ENCODE measurements around the gene CCDC102B.
A peak's percentile ranks its signal among the peaks of the same experiment; 100 is the strongest.
"Not testable (repeated sequence)": the region's sequence is repeated elsewhere in the genome, so short reads cannot be mapped to it uniquely, and the experiment has no call there.

The CCDC102B gene

DNA sequence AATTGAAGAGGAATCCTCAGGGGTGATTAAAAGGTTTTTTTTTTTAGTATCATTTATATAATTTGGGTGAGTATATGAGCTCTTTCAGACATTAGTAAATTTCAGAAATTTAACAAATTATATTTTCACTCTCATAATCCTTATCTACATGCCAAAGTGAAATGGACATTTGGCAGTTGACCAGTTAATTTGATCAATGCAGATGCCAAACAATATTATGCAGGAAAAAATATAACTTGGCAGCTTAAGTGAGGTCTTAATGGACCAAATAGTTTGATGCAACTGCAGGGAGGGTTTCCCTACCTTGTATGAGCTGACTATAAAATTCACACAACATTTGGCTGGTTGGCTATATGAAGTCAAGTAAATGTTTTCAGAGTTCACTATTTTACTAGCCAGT lies 185.2 kb downstream of the CCDC102B start:
- no peak for DNase-seq (ENCODE audit: low spot score)

DNA sequence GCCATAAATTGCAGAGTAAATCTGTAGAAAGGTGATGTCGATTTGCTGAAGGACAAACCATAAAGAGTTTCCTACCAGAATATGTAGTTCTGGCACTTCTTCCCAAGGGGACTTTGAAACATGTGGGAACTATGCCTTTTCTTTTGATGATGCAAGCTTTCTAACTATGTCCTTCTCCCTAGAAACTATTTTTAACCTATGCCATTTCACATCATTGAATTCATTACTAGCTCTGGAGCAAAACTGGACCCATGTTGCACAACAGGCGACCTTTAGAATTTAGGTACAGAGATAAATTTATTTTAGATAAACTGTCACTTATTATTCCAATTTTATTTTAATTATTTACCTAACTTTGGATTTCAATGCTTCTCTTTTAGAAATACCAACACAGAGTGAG lies 186.5 kb downstream of the CCDC102B start:
- no peak for DNase-seq (ENCODE audit: low spot score)

DNA sequence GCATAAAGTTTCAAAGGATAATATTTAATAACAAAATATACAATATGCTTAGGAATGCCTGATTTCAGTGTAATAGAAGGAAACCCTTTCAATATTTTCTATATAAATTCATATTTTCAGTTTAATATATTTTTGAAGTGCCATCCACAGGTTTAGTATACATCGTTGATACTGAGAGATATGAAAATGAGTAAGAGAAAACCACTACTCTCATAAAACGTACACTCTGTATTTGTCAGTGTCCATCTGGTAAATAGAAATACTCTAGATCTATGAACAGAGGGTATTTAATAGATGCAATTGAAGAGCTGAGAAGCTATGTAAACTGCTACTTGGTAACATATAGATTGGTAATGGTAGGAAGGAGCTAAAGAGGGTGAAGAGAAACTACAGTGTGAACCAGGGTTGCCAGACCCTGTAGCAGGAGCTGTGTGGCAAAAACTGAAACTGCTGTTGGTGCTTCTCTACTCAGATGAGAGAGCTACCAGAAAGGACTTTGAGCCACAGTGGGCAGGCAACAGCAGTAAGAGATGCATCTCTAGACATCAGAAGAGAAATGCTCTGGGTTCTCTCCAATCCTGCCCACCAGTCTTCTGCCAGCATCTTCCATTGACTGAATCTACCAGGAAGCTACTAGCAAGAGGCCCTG lies 187.4 kb downstream of the CCDC102B start:
- DNase-seq (ENCODE audit: low spot score), result no peak

DNA sequence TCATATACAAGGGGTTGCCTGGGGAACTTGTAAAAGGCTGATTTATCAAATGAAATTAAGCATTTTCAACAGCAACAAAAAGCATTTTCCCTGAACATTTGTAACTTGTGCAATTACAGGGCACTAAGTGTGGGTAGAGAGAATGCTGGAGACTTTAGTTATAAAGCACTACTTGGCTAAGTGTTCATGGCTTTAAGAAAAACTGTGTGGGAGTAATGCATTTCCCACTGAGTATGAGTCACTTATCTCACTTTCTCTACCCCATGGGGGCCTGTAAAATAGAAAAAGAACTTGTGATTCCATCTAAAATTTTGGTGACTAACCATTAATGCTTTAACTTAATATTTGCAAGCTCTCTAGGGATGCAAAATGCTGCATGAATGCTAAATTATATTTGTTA lies 193.4 kb downstream of the CCDC102B start:
- DNase-seq (ENCODE audit: low spot score), result no peak

DNA sequence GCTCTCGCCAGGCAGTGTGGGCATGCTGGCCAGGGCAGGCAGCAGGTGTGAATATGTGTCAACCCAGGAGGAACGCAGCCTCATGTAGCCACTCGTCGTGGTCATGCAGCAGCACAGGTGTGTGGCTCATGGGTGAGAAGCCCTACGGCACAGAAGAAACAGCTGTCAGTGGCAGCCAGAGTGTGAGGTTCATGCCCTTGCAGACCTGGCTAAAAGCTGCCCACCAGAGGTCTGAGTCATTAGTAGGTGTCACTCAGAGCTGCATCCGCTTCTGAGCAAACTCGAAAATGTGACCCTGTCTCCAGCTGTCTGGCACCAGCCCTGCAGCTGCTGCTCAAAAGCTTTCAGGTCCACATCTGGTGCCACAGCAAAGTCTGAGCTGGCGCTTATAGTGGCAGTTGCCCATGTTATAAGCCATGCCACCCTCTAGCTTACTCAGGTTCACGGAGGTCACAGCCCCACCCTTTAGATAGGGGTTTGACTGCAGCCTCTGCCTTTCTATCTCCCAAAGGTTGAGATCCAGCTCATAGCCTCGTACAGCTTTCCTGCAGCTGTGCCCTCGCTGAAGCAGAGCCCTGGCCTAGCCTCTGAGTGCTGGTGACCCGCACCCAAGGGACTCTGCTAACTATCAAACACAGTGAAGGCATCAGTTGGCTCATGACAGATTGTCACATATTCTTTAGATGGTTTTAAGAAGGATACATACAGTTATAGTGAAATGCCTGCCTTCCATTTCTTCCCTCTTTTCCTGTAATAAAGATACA lies 195.0 kb downstream of the CCDC102B start:
- no peak for DNase-seq (ENCODE audit: low spot score)

DNA sequence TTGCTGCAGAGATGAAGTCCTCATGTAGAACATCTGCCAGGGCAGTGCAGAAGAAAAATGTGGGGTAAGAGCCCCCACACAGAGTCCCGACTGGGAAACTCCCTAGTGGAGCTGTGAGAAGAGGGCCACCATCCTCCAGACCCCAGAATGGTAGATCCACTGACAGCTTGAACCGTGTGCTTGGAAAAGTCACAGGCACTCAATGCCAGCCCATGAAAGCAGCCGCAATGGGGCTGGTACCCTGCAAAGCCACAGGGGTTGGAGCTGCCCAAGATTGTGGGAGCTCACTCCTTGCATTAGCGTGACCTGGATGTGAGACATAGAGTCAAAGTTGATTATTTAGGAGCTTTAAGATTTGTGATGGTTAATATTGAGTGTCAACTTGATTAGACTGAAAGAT lies 197.8 kb downstream of the CCDC102B start:
- no peak for DNase-seq (ENCODE audit: low spot score)

DNA sequence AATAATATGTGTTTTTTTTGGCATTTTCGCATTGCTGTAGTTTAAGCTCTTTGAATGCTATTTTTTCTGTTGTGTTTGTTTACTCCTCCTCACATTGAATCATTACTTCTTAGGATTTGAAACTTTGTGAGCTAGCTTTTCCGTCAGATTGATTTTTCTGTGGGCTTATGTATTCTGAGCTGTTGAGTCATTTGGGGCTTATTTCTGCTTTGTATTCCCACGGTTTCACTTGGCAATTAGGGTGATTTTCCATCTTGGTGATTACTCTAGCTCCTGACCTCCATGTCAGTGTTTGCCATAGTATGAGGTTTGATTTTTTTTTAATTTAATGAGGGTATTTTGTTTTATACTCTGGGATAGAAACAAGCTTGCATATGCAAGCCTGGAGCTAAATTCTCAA lies 200.0 kb downstream of the CCDC102B start:
- DNase-seq (ENCODE audit: low spot score), result no peak

DNA sequence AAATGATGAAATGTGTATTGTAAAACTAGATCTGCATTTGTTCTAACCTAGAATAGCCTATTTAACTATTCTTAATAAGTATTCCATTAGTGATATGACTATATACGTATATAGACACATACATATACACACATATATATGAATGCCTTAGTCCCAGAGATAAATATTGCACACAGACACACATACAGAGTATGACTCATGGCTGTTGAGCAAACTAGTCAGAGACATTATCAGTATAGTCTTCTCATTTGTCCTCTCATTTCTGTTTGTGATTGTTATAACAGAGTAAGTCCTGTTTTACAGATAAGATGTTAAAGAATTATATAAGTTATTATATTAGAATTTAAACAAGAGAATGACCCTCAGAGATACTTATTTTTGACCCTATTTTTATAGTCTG lies 202.5 kb downstream of the CCDC102B start:
- DNase-seq (ENCODE audit: low spot score), result no peak

DNA sequence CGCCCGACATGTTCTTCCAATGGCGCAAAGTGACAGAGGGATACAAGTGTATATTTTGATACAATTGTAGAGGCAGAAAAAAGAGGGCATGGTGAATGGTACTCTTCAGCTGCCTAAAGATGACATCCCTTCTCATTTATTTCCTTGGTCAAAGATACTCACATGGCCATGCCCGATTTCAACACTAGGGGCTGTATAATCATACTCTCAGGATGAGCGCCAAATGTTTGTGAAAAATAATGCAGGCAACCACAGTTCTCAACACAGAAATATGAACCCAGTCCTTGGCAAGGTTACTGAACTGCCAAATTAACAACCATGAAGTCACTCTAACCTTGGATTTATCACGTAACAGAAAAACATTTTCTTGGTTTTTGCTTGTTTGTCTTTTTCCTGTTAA lies 204.4 kb downstream of the CCDC102B start:
- peak; percentile 16 for DNase-seq (ENCODE audit: low spot score)

DNA sequence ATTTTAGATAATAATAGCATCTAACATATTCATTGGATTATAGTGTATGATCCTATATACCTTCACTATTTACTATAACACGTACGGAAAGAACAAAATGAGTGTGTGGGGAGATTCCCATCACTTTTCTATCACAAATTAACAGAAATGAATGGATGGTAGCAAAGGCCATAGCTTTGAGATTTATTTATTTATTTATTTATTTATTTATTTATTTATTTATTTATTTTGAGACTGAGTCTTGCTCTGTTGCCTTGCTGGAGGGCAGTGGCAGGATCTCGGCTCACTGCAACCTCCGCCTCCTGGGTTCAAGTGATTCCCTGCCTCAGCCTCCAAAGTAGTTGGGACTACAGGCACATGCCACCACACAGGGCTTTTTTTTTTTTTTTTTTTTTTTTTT lies 208.3 kb downstream of the CCDC102B start:
- not testable (repeated sequence) for DNase-seq (ENCODE audit: low spot score)

DNA sequence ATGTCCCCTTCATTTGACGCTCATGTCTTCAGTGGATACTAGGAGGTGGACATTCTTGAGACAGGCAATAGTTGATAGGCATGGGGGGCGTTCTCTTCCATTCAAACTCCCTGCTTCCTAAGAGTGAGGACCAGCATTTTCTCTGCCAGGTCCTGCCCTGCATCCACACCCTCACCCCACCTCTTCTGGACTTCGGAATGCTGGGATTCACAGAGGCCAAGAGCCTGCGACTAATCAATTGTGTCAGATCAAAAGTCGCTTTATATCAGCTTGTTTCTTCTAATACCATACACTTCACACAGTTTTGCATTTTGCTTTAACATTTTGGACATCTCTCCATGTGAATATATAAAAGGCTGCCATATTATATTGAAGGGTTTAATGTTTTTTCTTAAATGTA lies 210.7 kb downstream of the CCDC102B start:
- DNase-seq (ENCODE audit: low spot score), result no peak

DNA sequence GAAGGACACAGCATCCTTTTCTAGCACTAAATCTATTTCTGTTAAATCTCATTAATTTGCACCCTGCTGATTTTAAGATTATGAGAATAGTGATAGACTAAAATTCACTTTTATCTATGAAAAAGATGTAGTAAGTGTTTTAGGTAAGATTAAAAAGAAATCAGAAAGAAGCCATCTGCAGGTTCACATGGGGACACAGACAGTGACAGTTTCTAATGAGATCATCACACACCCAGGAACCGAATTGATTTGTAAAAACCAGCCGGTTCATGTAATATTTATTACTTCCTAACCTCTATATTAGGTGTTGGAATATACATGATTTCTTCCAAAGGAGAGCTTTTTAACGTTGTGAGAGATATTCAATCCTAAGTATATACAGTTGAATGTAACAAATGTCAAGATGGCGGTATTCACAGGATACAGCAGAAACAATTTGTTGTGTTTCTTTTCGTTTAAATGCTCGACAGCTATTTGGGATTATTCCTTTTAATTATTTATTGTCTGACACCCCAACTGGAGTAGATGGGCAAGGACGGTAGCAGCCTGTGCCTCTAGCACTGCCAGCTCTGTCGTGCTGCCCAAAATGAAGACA lies 223.4 kb downstream of the CCDC102B start:
- no peak for DNase-seq (ENCODE audit: low spot score)

DNA sequence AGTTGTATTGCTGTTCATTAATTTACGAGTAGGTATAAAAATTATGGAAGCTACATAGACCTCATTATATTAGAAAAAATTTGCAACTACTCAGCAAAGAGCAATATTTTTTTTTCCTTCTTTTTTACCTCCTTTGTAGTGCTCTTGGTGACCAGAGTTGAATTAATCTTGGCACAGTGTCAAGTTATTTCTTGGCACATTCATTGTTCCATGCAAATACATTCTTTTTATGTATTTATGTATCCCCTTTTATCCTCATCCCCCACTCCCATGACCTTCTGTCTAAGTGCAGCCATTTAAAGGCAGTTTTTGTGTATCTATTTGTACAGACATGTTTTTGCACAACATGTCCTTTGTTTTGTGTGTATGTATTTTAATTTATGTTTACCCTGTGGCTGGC lies 224.5 kb downstream of the CCDC102B start:
- no peak for DNase-seq (ENCODE audit: low spot score)

DNA sequence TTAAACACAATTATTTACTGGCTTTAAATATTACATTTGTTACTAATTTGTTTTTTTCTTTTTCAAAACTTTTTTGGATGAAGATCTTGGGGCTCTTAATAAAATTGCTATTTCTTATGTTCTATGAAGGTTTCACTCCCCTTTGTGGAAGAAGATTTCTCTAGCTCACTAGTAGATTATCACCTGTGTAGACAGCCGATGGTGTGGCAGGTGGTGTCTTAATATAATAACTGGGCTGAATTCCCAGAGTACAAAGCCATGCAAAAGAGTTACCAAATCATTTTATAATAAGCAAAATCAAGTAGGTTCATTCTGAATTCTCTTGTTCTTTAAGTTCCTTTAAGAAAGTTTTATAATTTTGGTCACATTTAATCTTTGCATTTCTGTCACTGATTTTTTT lies 233.7 kb downstream of the CCDC102B start:
- DNase-seq (ENCODE audit: low spot score), result no peak

DNA sequence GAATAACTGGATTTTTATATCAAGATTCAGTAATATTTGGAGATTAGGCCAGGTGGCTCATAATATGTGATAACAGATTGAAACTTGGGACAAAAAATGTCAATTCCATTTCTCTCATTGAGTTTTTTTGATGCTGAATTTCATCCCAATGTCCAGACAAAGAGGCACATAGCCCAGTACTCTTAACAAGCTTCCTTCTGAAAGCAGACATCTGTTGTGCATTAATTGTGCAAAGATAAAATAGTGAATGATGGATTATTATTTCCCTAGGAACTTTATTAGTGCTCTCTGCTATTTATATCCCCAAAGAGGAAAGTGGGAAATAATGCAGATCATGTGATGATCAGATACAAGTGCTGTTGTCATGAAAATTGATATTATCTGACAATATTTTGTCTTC lies 234.1 kb downstream of the CCDC102B start:
- DNase-seq (ENCODE audit: low spot score), result no peak

DNA sequence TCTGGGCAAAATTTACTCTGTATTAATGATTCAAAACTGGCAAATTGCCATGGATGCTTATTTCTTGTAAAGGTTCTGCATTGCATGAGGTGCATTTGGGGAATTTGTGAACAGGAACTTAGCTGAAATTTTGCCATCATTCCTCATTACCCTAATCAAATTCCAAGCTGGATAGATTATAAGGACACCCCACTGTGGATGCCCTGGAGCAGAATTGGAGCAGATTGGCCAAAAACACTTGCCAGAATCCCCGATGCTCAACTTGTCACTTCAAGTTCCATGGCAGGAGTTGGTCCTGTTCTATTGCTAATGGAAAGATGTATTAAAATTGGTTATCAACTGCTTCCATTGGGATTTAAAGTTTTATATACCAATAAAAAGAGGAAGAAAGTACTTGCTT lies 237.9 kb downstream of the CCDC102B start:
- DNase-seq (ENCODE audit: low spot score), result no peak

DNA sequence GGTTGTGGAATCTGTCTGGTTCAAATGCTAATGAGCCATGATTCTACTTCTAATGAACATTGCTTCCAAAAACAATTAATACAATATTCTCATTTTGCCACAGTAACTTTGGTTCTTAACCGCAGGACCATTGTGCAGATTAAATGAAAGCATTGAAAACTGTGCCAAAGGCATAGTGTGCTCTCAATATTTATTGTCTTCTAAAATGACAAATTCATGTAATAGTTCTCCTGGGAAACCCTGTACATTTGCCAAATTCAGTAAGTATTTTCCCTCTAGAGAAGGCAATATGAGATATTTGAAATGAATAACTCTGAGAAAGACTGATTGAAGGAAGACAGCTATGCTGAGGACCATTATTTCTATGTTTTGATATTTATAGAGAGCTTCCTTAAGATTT lies 246.3 kb downstream of the CCDC102B start:
- no peak for DNase-seq (ENCODE audit: low spot score)

DNA sequence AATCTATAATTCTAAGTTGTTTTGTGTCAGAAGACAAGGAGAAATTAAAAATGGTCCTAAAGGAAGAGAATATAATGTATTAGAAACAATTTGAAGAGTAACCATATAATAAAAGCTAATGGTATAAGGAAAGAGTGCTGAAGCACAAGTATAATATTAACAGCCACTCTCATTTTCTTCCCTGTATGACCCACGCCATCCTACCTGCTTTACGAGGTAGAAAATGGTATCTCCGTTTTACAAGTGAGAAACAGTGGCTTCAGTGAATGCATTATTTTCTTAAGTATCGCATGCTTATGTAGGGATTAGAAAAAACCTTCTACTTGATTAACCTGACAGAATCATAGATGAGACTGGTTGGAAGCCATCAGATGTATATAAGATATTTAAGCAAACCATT lies 266.2 kb downstream of the CCDC102B start:
- no peak for DNase-seq (ENCODE audit: low spot score)

DNA sequence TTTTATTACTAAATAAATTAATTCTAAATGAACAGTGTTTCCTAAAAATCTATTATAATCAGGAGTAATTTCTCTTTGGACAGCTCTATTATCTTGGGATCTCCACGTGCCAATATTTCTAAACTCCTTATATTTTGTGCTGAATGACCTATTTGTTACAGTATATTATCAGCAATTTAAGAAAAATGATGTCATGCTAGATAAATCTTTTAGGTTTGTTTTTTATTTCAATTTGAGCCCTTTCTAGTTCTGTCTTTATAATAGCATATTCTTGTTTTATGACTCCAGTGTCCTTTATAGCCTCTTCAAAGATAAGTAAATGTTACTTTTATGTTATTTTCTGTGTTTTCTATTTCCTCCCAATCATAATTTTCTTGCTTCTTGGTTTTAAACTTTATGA lies 269.2 kb downstream of the CCDC102B start:
- DNase-seq (ENCODE audit: low spot score), result no peak

DNA sequence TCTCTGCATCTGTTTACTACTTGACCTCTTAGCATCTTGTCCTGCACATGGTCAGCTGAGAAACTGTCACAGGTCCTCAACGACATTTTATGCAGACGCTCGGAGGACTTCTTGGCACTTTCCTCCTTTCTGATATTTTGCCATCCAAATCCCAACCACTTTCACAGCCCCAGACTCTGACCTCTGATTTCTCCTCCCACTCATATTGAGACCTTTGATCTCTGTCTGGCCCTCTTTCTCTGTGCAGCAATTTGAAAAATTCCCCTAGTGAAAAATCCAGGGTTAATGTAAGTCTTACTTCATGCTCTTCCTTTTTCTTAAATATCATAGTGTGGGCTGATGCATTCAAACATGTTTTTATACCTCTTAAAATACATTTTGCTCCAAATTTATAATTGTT lies 273.8 kb downstream of the CCDC102B start:
- DNase-seq (ENCODE audit: low spot score), result no peak

DNA sequence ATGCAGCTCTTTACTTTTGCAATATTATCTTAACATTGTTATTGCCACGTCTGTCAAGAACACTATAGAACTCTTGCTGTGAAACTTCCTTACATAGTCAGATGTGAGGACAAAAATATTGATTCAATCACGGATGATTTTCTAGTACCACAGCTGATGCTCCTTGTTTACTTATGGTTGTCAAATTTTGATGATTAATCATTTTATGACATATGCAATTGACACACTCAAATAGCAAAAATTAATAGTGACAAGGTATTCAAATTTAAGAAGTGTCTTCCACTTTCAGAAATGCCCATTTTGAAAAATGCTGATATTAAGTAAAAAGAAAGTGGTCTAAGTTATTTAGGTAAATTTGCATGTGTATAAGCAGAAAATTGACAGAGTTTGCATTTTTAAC lies 284.0 kb downstream of the CCDC102B start:
- no peak for DNase-seq (ENCODE audit: low spot score)

DNA sequence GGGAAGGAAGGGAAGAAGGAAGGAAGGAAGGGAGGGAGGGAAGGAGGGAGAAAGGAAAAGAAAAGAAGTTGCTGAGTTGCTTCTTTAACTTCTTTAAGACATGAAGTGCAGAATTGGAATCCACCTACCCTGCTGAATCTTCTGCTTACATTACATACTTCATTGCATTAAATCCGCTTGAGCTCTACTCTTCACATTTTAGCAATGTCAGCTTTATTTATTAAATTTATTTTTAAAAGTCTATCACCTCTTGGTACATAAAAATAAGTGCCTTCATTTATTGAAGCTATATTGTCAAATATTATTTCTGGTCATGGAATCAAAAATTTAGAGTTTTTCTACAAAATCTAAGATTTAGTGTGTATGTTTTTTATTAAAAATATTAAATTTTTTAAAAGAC lies 284.6 kb downstream of the CCDC102B start:
- DNase-seq (ENCODE audit: low spot score), result no peak

DNA sequence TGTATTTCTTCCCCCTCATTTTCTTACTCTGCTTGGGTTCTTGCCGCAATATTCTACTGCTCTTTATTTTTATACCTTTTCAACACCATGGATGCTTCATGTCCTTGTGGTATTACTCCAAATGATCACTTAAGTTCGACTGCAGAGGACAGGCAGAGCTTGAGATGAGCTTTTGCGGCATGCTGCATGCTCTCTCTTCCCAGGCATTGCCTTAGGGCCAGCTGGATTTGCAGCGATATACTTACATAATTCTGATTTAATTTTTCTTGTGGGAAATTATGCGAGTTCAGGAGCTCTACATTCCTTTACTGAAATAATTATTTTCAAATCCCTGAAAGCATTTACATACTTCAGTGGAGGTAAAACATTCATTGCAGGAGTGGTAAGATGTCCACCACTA lies 288.1 kb downstream of the CCDC102B start:
- DNase-seq (ENCODE audit: low spot score), result no peak

DNA sequence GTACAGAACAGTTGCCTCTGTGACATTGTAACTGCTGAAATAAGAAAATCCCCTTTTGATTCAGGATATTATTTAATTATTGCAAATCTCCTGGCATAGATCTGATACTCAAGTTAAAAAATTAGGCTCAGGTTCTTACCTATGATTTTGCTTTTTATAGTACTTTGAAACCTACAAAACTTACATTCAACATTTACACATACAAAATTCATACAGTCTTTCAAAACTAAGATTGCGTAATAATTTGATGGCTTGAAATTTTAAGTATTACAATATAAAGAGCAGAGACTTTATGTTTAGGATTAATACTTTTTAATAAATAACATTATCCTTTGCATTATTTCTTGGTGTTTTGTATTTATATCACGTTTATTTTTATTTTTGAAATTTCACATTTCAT lies 291.1 kb downstream of the CCDC102B start:
- DNase-seq (ENCODE audit: low spot score), result no peak
